Activated CD4-positive, alpha-beta T cell treated with anti-CD3 and anti-CD28 coated beads, Interleukin-2, amount 50 U/mL, for 1 hour (primary cell): ENCODE measurements around the gene WNT2.

ENCODE experiments used
- DNase-seq: peaks from one replicate; pipeline ENCODE4 v3.0.0-alpha.2; 2020

WNT2 gene

DNA sequence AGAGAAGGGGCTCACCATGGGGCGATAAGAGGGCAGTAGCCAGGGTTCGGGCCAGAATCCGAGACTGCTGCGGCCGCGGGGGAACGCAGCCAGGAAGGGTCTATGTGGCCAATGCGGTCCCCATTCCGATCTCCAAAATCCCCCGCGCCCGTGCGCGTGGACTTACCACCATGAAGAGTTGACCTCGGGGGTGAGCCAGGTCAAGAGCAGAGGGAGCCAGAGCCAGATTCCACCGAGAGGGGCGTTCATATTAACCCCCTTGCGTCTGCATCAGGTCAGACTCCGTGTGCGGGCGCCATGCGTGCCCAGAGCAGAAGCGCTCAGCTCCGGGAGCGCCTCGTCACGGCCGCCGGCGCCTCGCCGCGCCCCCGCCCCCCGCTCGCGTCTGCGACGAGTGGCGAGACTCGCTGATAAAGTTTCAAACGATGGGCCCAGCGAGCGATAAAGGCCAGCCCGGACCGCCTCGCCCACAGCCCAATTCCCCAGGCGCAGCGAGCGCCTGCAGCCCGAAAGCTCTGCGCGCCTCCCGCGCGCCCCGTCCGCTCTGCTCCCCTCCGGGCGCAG lies at the start of gene WNT2:
TSS of gene WNT2 (minus strand) at position 318 of the 564 bp plus-strand sequence. CDS start at position 249, 69 bp downstream.
- DNase-seq = no peak

- DNase-seq = no peak
Observed at GRCh38 chr7:117372073-117372472, 49.2 kb upstream of the WNT2 start.

DNA sequence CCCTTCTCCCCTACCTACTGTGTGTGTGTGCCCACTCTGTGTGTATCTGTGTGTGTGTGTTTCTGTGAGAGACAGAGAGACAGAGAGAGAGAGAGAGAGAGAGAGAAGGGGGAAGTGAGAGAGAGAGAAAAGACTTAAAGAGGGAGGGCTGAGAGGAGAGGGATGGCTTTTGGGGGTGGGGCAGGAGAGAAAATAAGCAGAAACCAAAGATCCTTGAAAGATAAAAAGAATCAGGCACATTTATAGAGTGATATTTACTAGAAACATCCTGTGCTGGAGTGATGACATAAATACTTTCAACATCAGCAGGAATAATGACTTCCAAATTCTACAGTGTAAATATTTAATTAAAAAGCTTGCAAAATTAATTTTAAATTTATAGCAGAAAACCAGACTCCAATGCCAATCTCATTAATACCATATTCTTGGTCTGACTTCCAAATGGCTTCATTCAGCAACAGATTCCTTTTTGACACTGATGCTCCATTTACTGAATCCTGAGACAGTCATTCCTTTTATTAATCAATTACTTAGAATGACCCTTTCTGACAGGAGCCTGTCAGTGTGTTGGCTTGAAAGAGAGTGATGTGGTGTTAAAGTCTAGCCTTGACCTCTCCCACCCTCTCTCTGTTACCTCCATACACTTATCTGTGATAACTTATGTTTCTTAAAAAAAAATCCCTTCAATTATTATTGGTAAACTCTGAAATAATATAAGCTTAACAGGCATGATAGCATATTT lies 41.7 kb upstream of the WNT2 start:
- no peak for DNase-seq

GRCh38 chr7:117362294-117362888 lies 39.5 kb upstream of the WNT2 start:
- no peak for DNase-seq

GRCh38 chr7:117350027-117350426 lies 27.2 kb upstream of the WNT2 start:
- no peak for DNase-seq

- no peak for DNase-seq
Observed at GRCh38 chr7:117349570-117349969, 26.7 kb upstream of the WNT2 start.

DNA sequence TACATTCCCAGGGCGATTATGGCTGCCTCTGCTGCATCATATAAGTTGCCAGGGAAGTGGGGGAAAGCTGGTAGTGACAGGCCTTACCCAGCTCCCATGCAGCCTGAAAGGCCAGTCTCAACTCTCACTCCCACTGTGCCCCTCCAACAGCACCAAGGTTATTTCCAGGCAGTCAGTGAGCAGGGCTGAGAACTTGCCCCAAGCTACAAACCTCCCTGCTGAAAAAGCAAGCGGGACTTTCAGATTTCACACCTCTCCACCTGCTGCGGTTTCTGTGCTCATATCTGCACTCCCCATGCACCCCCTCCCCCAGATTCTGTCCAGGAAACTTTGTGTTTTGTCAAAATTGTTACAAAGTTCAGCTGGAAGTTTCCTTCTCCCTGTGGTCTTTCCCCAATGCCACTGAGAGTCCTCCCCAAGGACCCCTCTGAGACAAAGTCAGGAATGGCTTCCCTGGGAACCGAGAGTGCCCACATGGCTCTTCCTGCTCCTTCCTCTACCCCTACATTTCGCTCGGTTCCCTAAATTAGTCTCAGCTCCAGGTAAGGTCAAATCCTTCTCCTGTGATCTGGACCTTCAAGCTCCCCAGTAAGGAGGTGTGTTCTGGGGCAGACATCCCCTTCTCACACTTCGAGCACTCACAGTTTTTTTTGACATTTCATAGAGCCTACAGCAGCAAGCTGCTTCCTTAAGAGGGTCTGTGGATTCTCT lies 25.3 kb upstream of the WNT2 start:
- no peak for DNase-seq

DNA sequence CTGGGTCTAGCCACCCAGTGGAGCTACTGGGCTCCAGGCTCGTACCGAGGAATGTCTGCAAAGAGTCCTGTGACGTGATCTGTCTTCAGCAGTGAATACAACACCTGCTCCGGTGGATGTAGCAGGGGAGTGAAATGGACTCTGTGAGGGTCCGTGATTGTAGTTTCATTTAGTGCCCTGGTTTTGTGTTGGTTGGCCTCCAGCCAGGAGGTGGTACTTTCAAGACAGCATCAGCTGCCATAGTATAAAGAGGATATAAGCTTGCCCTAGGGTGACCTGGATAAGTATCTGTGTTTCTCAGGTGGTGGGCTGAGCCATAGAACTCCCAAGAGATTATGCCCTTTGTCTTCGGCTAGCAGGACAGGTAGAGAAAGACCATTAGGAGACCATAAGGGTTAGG lies 24.6 kb upstream of the WNT2 start:
- DNase-seq = no peak

DNA sequence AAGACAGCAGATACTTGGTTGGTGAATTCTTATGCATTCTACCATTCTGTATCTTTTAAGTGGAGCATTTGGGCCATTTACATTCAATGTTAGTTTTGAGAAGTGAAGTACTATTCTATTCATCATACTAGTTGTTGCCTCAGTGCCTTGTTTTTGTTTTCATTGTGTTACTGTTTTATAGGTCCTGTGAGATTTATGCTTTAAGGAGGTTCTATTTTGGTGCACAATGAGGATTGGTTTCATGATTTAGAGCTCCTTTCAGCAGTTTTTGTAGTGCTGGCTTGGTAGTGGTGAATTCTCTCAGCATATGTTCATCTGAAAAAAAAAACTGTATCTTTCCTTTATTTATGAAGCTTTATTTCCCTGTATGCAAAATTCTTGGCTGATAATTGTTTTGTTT lies 23.3 kb upstream of the WNT2 start:
- no peak for DNase-seq

DNA sequence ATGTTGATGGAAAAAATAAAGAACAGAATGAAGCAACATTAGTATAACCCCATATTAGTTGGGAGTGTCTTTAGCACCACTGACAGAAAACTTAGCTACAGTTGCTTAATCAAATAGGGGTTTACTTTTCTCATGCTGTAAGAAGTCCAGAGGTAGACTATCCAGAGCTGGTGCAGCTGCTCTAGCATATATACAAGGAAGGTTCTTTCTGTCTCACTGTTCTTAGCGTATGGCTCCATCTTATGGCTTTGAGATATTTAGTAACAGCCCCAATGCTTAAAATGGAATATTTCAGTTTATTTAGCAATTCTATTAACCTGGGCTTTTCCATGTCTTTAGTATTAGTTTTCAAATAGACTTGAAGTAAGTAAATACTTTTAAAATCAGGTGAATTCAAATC lies 15.2 kb upstream of the WNT2 start:
- DNase-seq = no peak

DNA sequence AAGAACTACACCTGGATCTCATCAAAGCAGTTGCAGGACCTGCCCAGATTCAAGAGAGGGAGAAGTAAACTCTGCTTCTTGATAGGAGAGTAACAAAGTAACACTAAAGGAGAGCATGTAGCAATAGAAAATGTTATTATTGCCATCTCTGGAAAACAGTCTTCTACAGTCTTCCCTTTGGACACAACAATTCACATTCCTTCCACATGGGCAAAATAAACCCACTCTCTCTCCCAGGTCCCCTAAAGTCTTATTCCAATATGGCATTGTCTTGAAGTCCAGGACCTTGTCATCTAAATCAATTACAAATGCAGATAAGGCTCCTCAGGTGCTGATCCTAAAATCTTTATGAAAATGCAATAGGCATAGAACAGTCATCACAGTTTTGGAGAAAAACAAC lies 10.3 kb upstream of the WNT2 start:
- DNase-seq = no peak

- no peak for DNase-seq
Observed at GRCh38 chr7:117332031-117332430, 9.2 kb upstream of the WNT2 start.

- no peak for DNase-seq
Observed at GRCh38 chr7:117325836-117326235, 3.0 kb upstream of the WNT2 start.

DNA sequence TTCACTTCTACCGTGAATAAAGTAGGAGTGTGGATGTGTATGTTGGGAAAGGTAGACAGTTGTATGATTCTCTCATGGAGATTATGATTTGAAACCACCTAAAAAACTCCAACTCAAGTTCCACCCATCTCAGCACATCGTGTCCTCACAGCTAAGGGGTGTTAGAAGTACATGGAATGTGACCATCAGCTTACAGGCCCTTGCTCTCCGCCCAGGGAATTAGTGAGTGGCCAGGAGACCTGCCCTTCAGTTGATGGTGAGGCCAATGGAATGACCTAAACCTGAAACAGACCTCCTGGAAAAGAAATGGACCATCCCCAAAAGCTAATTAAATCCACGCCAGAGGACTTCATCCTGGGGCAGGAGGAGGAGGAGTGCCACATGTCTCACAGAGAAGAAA lies 2.1 kb upstream of the WNT2 start:
- no peak for DNase-seq

GRCh38 chr7:117323851-117324711 lies 1.2 kb upstream of the WNT2 start:
- DNase-seq = no peak

- DNase-seq = no peak
Observed at GRCh38 chr7:117323305-117323850, 520 bp upstream of the WNT2 start.

- DNase-seq = no peak
Observed at GRCh38 chr7:117320523-117320922, 2.3 kb downstream of the WNT2 start.

GRCh38 chr7:117319181-117319580 lies 3.7 kb downstream of the WNT2 start:
- no peak for DNase-seq

- no peak for DNase-seq
Observed at GRCh38 chr7:117313582-117313981, 9.3 kb downstream of the WNT2 start.

DNA sequence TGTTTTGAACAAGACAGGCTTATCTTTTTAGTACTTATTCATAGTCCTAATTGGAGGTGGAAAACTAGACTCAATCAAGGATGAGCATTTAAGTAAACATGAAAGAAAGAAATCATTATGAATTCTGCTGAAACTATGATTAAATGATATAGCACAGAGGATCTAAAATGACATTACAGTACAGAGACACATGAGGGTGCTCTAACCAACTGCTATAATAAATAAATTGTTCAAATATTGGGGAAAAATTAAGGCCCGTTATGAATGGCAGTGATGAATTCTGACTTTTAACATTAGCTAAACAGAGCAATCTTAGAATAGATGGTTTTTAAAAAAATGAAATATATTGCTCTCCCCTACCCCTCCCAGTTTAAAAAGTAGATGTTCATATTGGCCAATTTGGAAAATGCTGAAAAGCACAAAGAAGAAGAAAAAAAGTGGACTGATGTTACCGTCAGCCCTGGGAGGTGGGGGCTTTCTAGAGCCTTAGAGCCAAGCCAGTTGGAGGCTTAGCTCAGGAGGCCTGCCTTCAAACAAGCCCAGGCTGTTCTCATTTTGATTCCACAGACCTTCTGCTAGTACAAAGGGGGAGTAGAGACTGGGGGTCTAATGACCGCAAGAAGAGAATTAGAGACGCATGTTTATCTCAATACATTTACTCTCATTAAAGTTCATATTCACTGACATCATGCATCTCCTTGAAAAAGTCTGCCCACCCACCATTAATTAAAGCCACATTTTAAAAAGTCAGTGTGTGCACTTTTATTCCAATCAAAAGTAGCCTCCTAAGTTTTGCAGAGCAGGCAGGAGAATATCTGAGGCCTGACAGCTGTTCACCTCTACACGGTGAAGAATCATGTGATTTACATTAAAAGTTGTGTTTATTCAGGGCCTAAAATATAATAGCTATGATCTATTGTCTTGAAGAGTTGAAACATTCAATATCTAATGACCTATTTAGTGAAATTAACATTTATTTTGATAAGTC lies 10.0 kb downstream of the WNT2 start:
- DNase-seq = no peak

DNA sequence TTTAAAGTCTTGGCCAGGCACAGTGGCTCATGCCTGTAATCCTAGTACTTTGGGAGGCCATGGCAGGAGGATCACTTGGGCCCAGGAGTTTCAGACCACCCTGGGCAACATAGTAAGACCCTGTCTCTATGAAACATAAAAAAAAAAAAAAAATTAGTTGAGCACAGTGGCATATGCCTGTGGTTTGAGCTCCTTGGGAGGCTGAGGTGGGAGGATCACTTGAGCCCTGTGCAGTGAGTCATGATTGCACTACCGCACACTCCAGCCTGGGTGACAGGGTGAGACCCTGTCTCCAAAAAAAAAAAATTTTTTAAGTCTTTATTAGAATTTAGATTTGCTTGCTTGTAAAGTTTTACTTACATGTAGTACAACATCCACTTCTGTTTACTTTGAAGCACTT lies 14.0 kb downstream of the WNT2 start:
- no peak for DNase-seq
